ENCODE measurements around the gene FRMD8.

FRMD8 gene

GRCh38 chr11:65428578-65429067, 42.2 kb downstream of the FRMD8 start:
- no peak for TF ChIP-seq CTCF (IDR thresholded peaks at IDR 0.05; ENCODE audit: low read depth, low read length, missing control alignments)
- in situ Hi-C loops (cut with HindIII; ENCODE audit: low sequenced_read_pairs), result no loop called here
- peak overlapping the region; percentile 96 for H3K4me3 ChIP-seq (ENCODE audit: low read depth, low read length)
- DNase-seq (ENCODE audit: low read depth), result no peak

- no peak for DNase-seq (ENCODE audit: low read depth)
- no peak for TF ChIP-seq CTCF (IDR thresholded peaks at IDR 0.05; ENCODE audit: low read depth, low read length, missing control alignments)
- in situ Hi-C loops (cut with HindIII; ENCODE audit: low sequenced_read_pairs), result no loop called here
- H3K4me3 ChIP-seq (ENCODE audit: low read depth, low read length), result peak overlapping the region; percentile 96
Observed at GRCh38 chr11:65429068-65429681, 42.7 kb downstream of the FRMD8 start.

GRCh38 chr11:65429724-65430405, 43.4 kb downstream of the FRMD8 start:
- H3K4me3 ChIP-seq (ENCODE audit: low read depth, low read length), result peak overlapping the region; percentile 96
- no peak for DNase-seq (ENCODE audit: low read depth)
- no peak for TF ChIP-seq CTCF (IDR thresholded peaks at IDR 0.05; ENCODE audit: low read depth, low read length, missing control alignments)
- in situ Hi-C loops (cut with HindIII; ENCODE audit: low sequenced_read_pairs), result no loop called here

- H3K4me3 ChIP-seq (ENCODE audit: low read depth, low read length), result peak overlapping the region; percentile 96
- DNase-seq (ENCODE audit: low read depth), result no peak
- TF ChIP-seq CTCF (IDR thresholded peaks at IDR 0.05; ENCODE audit: low read depth, low read length, missing control alignments), result no peak
- in situ Hi-C loops (cut with HindIII; ENCODE audit: low sequenced_read_pairs), result no loop called here
Observed at GRCh38 chr11:65430406-65431217, 44.2 kb downstream of the FRMD8 start.

- no peak for TF ChIP-seq CTCF (IDR thresholded peaks at IDR 0.05; ENCODE audit: low read depth, low read length, missing control alignments)
- no peak for DNase-seq (ENCODE audit: low read depth)
- in situ Hi-C loops (cut with HindIII; ENCODE audit: low sequenced_read_pairs), result no loop called here
- H3K4me3 ChIP-seq (ENCODE audit: low read depth, low read length), result peak overlapping the region; percentile 96
Observed at GRCh38 chr11:65431451-65432099, 45.1 kb downstream of the FRMD8 start.

- no peak for DNase-seq (ENCODE audit: low read depth)
- H3K4me3 ChIP-seq (ENCODE audit: low read depth, low read length), result peak overlapping the region; percentile 96
- in situ Hi-C loops (cut with HindIII; ENCODE audit: low sequenced_read_pairs), result no loop called here
- TF ChIP-seq CTCF (IDR thresholded peaks at IDR 0.05; ENCODE audit: low read depth, low read length, missing control alignments), result no peak
Observed at GRCh38 chr11:65432100-65432650, 45.7 kb downstream of the FRMD8 start.
